Sciatic nerve (tissue), 2 donors: ENCODE results near the gene TTC9B. TPM values are rescaled to one million over a fixed set of nuclear protein-coding genes. Genes with fewer than 3 reads are reported as not detected.

ENCODE experiments used
- ATAC-seq: fragments of 200-7000 bp; cut with Tn5 transposase; one replicate; pipeline ENCODE4 v1.9.1; 2020; ENCODE audit warnings: mild to moderate bottlenecking, moderate library complexity
- DNase-seq: peaks from one replicate; pipeline ENCODE4 v3.0.0-alpha.2; 2020; ENCODE audit warnings: low spot score
- intact Hi-C: fragments of 100-400 bp; cut with DNase I; formaldehyde crosslinking; loops from one replicate; pipeline ENCODE4 v1.14.2; 2022
- total RNA-seq: library from RNA; stranded (reverse); fragmentation: NEBNext Ultra II Directional; extraction: Animal tissue kit (Norgen Biotek cat#: 25700); gene quantifications from one replicate; pipeline ENCODE4 v1.2.1, GENCODE V29; 2021
- donor health status: DM: no; HTN: no; CAD: no.
- donor health status: DM: no; HTN: no; CAD: no.

The TTC9B gene
- total RNA-seq, 1 donor from 2014 or later = not detected

DNA sequence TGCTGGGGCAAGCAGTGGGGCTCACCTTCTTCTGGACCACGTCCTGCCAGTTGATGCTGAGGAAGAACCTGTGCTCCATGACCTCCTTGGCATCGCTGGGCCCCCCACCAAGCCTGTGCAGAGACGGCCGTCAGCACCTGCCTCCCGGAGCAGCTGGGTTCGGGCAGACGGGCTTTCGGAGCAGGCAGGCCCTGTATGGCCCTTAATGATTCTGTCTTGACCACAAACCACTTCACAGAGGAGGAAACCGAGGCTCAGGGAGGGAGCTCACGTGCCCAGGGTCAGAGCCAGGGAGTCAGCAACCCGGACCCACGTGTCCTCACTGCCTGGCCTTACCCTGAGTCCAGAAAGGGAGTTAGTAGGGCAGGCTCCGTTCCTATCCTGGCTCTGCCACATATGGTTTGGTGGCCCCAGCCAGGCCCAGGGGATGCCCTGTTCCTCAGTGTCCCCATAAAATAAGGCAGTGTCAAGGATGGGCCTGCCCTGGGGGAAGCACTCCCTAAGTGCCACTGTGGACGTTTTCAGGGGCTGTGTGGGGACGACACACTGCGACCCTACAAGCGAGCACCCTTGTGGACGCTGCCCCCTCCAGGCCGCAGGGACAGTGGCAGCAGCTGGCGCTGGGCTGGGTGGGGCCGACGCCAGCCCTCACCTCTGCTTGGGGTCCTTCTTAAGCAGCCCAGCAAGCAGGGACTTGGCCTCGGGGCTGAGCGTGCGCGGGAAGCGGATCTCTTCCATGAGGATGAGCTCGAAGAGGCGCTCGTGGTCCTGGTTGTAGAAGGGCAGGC, 17.2 kb upstream of the TTC9B start:
- intact Hi-C loops = no loop called here
- no peak for DNase-seq
- ATAC-seq = no peak

DNA sequence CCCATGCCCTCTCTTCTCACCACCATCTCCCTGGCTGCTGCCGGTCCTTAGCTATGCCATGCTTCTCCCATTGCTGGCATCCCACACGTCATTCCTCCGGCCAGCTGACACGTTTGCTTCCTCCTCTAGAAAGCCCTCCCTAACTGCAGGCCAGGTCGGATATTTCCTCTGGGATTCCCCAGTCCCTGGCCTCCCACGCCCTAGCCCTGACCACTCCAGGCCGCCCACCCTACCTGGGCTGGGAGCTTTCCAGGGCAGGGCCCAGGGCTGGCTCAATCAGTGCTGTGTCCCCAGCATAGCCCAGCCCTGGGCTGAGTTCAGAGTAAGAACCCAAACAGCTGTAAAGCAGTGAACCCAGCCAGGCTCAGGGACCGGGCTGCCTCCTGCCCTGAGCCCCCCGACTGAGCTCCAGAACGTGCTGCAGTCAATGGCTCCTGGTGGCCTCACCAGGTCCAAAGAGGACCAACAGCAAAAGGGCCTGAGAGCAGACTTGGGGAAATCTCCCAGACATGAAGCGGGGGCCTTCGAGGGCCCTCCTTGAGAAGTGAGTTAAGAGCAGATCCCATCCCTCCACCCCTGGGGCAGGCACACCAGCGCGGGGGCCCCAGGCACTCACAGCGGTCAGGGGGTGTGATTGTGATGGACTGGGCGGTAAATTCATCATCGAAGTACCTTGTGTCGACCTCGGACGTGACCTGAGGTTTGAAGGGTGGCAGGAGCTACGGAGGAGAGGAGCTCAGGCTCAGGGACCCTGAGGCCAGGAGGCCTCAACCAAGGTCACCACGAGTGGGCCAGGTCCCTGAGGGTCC, 16.4 kb upstream of the TTC9B start:
- intact Hi-C loops = no loop called here
- ATAC-seq (no peak), DNase-seq (no peak)

DNA sequence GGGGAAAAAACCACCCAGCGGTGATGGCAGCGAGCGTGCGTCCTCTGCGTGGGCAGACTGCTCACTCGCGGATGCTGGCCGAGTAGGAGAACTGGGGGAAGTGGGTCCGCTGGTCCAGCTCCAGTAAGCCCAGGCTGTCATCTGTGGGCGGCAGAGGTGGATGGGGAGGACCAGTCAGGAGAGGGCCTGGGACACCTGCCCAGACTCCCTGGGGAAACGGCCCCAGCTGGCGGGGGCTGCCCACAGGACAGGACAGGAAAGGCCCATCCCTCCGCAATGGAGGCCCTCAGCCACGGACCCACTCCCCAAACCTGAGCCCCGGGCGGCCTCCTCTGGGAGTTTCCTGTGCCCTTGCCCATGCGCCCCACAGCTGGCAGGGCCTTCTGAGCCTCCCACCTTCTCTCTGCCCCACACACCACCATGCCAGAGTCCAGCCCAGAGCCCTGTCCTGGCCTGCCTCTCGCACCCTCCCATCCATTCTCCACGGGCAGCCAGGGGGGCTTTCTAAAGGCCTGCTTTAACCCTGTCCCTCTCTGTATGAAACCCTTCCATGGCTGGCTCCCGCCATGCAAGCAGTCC, 15.7 kb upstream of the TTC9B start:
- DNase-seq (no peak), ATAC-seq (no peak)
- intact Hi-C loops = no loop called here

DNA sequence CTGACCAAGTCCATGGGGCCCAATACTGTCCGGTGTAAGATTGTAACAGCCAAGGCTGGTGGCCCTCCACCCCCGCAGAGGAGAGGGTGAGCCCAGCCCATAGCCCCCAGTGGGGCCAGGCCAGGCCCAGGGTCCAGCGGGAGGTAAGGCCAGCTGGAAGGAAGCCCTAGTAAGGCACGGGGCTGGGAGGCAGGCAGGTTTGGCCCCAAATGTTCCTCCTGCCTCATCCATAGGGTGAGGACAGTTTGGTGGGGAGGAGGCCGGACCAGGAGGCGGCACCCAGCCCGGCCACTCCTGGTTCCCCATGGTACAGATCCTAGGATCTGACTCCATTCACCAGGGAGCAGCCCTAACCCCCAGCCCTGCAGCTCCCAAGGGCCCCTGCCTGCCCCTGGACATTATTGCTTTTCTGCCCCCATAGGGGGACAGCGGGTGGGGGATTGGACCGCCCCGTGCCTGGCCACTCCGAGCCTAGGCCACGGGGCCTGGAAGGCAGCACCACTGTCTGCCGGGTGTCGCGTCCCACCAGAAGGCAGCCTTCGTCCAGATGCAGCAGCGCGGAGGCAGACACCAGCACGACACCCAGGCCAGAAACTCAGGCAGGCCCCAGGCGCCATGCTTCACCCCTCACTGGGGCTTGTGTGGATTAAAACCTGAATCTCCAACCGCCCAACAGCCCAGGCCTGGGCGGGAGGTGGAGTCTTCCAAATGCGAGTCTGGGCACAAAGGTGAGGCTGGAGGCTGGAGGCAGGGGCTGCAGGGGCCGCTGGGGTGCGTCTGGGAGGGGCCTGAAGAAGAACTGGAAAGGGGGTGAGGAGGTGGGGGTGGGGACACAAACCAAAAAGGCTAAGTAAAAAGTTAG, 15.0 kb upstream of the TTC9B start:
- intact Hi-C loops = no loop called here
- ATAC-seq (peak; percentile 1), DNase-seq (no peak)

DNA sequence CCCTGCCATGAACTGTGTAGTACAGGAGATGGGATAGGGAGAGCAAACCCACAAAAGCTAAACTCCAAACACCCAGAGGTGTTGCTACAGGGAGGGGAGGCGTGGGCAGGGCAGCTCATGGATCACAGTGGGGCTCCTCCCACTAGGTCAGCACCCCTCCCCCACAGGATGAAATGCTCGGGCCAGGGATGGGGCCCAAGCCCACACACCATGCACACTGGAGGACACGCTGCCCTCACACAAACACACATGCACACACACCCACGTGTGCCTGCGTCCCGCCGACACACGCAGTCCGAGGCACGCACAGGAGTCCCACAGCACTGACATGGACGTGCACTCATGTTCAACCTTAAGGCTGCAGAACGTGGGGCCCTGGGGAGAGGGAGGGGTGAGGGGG, 14.3 kb upstream of the TTC9B start:
- ATAC-seq (peak; percentile 50), DNase-seq (no peak)
- intact Hi-C loops = no loop called here

DNA sequence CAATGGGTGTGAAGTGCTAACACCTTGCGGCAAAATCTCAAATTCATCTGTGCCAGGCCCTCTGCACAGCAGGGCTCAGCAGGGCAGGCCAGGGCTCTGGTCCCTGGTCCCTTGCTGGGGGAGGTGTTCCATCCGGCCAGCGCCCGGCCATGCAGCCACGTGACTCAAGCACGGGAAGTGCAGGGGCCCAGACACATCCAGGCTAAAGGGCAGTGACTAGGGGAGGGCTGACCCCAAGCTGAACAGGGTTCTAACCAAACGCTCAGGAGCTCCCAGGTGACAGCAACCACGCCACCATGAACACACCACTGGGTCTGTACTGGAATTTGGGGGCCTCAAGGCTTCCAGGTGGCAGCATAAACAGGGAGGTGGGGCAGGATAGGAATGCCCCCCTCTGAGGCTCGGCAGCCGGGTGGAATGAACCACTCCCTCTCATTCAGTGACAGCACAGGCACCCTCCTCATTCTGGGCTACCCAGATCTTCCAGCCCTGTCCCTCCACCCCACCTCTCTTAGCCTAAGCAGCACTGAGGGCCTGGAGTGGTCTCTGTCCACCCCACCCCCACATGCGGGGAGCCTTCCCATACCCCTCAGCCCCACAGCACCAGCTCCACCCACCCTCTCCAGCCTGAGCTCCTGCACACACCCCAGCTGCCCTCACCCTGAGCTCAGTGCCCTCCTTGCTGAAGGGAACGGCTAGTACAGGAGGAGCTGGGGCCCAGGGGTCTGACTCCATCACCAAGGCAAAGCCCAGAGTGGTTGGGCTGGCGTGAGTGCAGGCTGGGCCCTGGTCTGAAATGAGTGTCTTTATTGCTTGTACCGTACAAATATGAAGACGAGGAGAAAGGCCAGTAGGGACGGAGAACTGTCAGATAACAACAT, 13.6 kb upstream of the TTC9B start:
- intact Hi-C loops = no loop called here
- peak; percentile 71 for ATAC-seq
- no peak for DNase-seq

DNA sequence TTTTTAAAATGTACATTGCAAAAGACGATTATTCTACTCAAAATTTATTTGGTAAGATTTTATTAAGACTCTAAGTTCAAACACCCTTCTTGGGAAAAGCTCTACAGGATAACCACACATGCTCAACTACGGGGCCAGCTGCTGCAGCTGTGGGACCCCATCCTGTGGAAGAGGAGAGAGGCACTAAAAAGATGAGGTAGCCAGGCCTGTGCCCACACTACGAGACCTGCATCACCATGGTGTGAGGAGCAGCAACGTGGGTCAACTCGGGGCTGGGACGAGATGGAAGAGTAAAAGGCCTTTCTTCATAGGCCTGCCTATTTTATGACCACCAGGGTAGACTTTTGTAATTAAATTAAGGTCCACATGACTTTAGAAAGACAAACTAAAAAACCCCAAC, 12.9 kb upstream of the TTC9B start:
- DNase-seq (no peak), ATAC-seq (no peak)
- intact Hi-C loops = no loop called here

DNA sequence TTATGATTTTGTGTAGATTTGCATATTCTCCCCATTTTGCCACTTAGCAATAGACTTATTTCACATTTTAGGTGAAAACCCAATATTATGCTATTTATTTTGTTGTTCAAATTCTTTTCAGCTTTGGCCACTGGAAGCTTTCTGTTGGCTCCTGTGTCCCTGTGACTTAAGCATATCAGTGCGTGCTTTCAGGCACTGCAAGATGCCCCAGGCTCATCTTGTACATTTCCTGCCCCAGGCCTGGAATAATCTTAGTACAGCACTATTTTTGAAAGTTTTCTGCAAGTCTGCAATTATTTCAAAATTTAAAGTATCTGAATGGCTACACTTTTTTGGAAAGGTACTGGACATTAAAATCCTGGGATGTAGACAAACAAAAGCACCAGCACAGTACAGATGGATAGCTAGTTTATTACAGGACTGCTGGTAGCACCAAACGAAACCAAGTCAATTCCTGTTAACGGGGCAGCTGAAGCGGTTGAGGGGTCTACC, 11.8 kb upstream of the TTC9B start:
- ATAC-seq = no peak
- no peak for DNase-seq
- intact Hi-C loops = no loop called here

DNA sequence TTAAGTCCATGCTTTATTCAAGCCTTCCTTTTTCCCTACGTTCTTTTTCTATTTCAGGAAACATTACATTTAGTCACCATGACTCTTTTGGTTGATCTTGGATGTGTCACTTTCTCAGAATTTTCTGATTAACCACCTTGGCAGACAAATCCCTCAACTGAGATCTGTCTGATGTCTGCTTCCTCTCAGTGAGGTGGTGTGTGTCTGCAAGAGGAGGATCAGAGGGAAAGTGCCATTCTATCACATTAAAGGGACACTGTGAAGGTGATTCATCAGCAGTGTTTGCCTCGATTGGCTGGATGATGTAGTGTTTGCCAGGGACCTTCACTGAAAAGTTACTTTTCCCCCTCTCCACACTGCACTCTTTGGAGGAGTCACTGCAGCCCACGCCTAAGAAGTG, 11.3 kb upstream of the TTC9B start:
- intact Hi-C loops = no loop called here
- ATAC-seq (no peak), DNase-seq (no peak)

DNA sequence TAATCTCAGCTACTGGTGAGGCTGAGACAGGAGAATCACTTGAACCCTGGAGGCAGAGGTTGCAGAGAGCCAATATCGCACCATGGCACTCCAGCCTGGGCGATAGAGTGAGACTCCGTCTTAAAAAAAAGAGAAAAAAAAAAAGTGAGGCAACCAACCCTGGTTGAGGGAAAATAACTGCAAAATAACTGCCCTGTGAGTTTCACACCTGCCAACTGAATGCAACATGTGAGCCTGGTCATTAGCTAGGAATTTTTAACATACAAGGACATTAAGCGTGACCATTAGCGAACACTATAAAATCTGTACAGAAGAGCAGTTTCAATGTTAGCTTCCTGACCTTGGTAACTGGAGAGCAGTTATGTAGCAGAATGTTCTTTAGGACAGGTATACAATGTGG, 10.7 kb upstream of the TTC9B start:
- intact Hi-C loops = no loop called here
- ATAC-seq (no peak), DNase-seq (no peak)

DNA sequence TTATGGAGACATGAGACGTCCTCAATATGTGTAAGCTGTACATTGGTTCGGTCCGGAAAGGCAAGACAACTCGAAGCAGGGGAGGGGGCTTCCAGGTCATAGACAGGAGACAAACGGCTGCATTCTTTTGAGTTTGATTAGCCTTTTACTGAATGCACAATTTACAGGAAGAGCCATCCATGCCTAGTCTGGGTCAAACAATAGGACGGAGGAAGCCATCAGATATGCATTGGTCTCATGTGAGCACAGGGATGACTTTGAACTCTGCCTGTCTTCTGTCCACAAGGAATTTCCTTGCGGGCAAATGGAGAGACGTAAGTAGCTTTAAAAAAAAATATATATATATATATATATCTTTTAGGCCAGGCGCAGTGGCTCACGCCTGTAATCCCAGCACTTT, 10.2 kb upstream of the TTC9B start:
- intact Hi-C loops = no loop called here
- no peak for ATAC-seq

DNA sequence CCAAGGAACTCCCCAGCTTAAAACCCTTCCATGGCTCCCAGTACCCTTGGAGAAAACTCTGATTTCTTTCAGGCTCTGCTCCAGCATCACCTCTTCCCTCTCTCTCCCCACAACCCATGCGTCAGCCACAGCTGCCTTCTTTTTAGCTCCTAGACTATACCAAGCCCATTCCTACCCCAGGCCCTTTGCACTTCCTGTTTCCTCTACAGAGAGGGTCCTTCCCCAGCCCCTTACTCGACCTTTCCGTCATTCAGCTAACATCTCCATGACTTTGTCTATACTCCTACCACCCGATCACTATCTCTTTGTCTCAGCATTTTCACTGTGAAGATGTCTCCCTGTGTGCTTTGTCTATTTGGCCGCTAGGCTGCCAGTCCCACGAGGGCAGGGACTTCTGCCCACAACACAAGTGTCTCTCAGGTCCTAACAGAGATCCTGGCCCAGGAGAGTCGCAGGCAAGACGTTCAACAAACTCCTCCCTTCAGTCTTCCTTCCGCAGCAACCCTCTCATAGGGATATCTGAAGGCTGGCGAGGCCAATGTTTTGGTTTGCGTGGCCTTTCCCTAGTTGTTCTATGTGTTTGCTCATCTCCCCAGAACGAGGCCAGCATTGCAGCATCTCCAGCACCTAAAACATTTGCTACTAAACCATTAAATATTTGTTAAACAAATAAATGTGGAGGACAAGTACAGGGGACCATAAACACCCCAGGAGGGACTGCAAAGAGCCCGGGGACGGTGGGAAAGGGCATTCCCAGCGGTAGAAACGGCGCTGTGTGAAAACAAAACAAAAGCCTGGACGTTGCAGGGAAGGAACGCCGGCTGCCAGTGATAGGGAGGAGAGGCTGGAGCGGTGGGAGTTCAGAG, 7.5 kb upstream of the TTC9B start:
- ATAC-seq (no peak), DNase-seq (no peak)
- intact Hi-C loops = no loop called here

More for the DNA sequence above, 10.2 kb upstream of the TTC9B start:
- DNase-seq = no peak

DNA sequence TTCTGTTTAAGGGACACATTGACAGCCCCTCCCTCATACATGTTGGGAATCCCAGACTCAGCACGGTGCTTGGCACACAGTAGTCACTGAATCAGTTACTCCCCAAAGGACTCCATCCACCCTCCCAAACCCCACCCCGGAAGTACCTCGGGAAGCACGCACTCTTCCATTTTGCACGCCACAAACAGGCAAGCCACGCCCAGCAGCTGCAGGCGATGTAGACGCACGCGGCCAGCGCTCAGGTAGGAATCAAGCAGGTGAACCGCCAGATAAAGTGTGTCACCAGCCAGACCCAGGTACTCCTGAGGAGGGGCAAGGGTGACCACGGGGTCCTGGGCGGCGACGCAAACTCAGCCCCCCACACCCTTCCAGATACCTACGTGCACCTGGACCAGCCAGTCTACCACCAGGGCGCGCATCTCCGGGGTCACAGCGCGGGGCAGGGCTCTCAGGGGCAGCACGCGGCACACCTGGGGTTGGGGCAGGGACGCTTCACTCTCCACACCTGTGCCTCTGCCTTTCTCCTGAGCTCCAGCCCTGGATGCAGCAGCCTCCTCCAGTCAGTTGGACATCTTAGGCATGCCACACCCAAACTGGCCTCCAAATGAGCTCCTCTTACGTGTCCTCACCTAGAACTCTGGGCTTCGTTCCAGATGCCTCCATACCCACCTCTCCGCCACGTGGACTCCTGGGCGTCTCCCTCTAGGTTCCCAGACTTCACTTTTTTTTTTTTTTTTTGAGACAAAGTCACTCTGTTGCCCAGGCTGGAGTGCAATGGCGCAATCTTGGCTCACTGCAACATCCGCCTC, 6.4 kb upstream of the TTC9B start:
- no peak for DNase-seq
- no peak for ATAC-seq
- intact Hi-C loops = no loop called here

DNA sequence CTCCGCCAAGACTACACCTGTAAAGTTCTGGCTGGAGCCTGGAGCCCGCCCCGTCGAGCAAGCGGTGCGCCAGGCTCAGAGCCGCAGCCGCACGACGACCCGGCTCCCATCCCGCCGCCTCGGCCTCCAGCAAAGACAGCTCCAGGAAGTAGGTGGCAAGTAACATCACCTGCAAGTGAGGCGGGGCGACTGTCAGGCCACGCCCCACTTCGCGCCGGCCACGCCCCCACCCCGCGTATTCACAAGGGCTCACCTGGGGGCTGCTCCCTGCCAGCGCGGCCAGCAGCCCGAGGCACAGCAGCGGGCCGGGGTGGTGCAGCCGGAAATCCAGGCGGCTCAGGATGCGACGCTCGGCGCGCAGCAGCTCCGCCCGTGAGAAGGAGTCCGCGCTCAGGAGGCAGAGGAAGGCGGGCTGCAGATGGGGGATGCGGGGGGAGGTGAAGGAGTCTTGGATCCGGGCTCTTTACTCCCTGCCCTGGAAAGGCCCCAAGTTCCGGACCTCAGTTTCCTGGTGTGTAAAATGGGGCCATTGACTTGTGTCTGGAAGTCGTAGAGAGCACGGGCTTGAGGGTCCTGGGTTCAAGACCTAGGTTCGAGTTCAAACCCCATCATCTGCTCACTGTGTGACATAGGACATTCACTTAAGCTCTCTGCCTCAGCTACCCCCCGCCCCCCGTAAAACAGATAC, 5.1 kb upstream of the TTC9B start:
- intact Hi-C loops = no loop called here
- ATAC-seq = no peak
- DNase-seq = no peak

DNA sequence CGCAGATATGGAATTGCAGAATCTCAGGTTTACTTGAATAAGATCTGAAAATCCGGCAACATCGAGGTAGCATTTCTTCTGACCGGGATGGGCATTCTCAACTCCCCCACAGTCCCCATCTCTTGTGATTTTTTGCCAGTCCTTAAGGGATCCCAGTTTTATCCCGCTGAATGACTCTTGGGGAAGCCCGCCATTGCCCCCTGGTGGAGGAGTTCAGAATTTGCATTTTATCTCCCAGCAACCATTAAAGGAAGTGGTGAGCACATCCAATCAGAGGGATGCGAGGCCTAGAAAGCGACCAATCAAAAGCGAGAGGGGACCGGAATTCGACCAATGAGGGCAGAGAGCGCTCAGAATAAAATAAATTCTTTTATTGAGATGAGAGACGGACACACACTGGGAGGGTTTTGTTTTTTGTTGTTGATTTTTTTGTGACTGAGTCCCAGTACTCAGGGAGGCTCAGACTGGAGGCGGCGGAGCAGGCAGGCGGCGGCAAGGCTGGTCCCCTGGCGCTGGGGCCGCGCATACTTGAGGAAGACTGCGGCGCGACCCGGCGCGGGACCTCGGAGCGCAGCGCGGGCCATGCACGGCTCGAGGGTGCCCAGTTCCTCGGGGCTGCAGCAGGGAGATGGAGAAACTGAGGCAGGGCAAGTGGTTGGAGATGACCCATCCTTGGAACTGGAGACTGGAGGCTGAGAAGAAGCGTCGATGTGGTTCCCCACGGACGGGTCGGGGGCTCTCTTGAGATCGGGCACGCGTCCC, 3.9 kb upstream of the TTC9B start:
- peak; percentile 83 for DNase-seq
- intact Hi-C loops = no loop called here
- ATAC-seq = peak; percentile 91
